ACHN (cell line): ENCODE data around the gene RAB3GAP2.
A peak's percentile ranks its signal among the peaks of the same experiment; 100 is the strongest.
"Not testable (repeated sequence)": the region's sequence is repeated elsewhere in the genome, so short reads cannot be mapped to it uniquely, and the experiment has no call there.

Experiments
- DNase-seq: peaks from one replicate; pipeline ENCODE4 v3.0.0-alpha.2; 2015
- in situ Hi-C: cut with HindIII; loops from 2 replicates; pipeline ENCODE4 v1.10.0; 2017; ENCODE audit warnings: low sequenced_read_pairs, low pct_ligation_motif_present, low pct_unique_long_range_greater_than_20kb

The RAB3GAP2 gene

DNA sequence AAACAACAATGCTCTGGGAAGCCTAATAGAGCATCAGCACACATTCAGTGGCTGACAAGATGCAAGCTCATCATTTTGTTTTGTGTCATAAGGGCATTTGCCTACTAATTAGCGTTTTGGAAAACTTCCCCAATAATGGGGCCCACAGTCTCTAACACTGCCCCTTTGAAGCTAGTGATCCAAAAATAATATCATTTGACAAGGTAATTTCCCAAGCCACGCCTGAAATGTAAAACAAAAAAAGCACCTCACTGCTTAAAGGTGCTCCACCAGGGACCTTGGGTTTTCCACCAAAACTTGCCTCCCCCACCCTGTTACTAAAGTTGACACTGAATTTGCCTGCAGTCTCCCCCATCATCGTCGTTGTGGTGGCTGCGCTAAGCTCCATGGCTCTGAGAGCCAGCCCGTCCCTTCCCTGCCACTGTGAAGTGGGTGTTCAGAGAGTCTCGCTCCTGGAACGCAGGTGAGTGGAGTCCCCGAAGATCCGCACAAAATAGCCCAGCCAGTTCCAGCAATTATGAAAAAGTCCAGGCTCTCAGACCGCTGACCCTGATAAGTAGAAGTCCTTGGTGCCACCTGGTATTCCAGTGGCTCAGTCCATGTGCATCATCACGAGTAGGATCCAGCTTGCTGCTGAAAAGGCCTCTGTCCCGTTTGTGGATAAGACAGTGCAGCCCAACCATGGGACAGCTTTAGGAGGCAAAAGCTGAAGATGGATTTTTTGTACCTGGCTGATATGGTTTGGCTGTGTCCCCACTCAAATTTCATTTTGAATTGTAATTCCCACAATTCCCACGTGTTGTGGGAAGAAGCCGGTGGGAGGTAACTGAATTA lies 52.2 kb downstream of the RAB3GAP2 start:
- in situ Hi-C loops = no loop called here
- no peak for DNase-seq

DNA sequence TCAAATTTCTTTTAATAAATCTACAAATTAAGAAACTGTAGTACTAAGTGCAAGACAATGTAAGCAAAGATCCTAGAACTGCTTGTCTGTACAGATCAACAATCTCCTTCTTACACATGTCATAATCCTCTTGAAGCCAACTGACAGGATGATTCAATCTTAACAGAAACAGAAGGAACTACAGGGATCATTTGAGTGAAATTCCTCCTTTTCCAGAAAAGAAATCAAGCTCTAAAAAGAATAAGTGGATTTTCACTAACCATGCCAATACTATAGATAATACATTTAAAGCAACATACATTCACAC lies 53.2 kb downstream of the RAB3GAP2 start:
- DNase-seq = no peak
- in situ Hi-C loops = no loop called here

DNA sequence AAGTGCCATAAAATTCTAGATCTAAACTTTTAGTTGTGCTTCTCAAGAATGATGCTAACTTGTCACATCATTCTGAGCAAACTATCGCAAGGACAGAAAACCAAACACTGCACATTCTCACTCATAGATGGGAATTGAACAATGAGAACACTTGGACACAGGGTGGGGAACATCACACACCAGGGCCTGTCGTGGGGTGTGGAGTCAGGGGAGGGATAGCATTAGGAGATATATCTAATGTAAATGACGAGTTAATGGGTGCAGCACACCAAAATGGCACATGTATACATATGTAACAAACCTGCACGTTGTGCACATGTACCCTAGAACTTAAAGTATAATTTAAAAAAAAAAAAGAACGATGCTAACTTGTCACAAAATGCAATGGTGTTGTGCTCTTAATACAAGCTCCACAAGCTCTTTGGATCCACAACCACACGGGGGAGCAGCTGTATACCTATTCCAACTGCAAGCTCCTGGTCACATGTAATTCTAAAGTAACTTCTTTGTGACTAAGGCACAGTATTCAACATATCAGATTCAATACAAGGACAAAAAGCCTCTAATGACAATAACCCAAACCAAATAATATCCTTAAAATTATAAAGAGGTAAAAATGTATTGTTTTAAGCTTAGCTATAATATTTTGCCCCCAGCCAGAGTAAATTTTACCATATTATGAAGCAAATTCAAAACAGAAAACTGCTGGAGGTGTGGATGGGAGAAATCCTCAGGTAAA lies 53.7 kb downstream of the RAB3GAP2 start:
- in situ Hi-C loops = not testable (repeated sequence)
- DNase-seq = peak; percentile 75

GRCh38 chr1:220217383-220217988 lies 54.8 kb downstream of the RAB3GAP2 start:
- in situ Hi-C loops = no loop called here
- DNase-seq = peak; percentile 37

- in situ Hi-C loops = no loop called here
- no peak for DNase-seq
These were observed 58.8 kb downstream of the RAB3GAP2 start for GRCh38 chr1:220213382-220213983.

DNA sequence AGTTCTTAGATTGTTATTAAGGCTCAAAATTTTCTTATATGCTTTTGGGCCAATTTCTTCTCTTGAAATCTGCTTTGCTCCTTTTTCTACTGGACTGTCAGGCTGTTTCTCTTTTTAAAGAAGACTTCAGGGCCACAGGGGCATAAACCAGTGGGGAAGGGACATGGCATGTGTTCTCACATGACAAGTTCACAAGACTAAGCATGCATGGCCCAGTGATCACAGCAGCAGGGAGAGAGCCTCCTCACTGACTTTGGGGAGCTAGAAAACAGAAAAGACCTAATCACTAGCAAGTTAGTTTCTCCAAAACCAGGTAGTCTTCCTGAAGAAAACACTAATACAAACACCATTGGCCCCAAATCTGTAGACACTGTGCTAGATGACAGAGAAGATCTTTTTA lies 64.8 kb downstream of the RAB3GAP2 start:
- DNase-seq = no peak
- in situ Hi-C loops = no loop called here

DNA sequence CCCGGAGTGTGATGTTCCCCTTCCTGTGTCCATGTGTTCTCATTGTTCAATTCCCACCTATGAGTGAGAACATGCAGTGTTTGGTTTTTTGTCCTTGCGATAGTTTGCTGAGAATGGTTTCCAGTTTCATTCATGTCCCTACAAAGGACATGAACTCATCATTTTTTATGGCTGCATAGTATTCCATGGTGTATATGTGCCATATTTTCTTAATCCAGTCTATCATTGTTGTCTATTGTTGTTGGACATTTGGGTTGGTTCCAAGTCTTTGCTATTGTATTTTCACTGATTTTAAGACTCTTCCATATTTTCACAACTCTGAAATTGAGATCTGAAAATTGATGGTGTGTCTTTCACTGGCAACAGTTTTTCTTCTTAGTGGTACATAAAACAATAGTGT lies 67.5 kb downstream of the RAB3GAP2 start:
- in situ Hi-C loops, DNase-seq: not testable (repeated sequence)

DNA sequence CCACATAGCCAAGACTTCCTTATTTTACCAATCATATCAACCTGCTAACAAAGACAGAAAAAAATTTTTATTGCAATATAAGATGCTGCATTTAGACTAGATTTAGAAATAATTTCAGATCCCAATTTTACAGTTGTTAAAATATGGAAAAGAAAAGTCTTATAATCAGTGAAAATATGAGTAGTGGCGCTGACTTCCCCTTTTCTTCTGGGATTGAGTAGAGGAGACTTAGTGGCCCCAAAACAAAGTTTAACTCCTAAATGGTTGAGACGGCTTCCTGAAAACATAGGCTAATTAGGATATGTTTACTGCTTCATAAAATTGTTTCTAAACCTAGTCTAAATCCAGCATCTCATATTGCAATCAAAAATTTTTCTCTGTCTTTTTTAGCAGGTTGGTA lies 68.4 kb downstream of the RAB3GAP2 start:
- in situ Hi-C loops = no loop called here
- DNase-seq = no peak

DNA sequence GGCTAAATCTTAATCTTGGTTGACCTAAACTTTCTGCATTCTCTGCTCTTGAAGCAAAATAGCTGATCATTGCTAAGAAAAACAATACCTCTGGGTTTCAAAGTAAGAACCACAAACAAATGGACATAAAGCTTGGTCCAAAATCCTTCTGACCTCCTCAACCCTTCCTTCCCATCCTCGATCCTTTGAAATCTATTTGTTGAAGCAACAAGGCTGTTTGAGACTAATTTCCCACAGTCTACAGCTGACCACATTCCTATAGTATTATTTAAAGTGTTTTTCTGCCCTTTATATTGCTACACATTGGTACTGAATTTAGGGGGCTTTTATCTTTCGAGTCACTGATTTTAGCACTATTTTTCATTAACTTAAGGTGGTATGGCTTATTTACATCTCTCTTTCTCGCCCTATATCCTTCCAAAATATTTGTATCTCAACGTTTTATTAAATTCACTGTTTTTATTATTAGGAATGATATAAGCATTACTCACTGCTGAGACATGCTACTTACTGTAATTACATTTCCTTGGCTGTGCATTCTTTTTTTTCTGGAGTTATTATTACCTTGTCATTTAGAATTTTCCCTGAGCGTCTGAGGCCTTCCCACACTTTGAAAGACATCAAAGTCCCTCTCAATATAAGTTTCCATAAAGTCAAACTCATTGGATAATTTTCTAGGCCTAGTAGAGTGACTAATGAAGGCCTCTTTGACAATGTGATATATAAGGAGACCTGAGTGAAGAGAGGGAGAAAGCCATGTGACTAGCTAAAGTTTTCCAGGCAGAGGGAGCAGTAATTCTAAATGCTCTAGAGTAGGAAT lies 73.9 kb downstream of the RAB3GAP2 start:
- in situ Hi-C loops = no loop called here
- DNase-seq = no peak

DNA sequence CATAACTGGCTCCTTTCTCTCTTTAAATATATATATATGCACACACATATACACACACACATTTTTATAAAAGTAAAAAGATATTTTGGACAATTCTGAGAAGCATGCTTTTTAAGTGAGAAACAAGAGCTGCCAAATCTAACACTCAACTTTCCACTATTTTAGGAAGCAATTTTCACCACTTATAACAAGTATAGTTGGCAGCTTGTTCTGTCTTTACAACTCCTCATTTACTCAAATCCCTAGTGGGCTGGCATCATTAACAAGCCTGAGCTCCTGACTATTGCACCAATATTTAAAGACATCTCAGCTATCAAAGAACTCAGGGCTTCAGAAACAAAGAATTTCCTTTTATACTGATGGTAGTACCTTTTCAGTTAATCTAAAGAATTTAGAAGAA lies 76.6 kb downstream of the RAB3GAP2 start:
- no peak for DNase-seq
- in situ Hi-C loops = no loop called here

DNA sequence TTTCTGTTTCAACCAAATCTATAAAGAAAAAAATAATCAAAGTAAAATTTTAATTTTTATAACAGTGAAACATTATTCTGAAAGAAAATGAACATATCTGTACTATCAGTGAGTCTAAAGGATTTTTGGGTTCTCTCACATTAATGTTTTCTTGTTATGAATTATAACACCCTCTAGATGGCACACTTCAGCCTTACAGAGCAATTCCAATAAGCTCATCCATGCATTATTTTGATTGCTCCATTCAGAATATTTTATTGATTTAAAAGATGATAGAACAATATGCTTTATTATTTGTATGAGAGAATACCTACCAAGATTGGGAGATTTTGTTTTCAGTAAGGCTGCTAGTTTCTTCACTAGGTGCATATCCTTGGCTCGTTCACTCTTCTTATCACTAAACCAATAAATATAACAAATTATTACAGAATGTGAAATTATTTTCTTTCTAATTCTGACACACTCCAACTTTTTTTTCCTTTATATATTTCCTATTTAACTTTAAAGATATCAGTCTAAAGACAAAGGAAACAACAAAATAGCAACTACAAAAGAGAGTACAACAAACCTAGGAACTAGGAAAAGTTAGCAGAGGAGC lies 82.4 kb downstream of the RAB3GAP2 start:
- peak; percentile 55 for DNase-seq
- in situ Hi-C loops = no loop called here

DNA sequence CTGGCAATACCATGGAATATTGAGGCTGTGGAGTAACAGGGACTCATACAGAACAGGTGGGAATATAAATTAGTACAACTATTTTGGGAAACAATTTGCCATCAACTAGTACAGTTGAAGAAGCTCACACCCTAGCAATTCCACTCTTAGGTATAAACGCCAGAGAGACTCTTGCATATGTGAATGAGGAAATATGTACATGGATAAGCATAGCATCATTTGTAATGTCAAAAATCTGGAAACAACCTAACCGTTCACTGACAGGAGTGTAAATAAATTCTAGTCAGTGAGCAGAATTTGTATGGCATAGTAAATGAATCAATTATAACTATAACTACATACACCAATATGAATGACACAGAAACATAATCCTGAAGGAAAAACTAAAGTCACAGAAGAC lies 83.7 kb downstream of the RAB3GAP2 start:
- in situ Hi-C loops = no loop called here
- no peak for DNase-seq

DNA sequence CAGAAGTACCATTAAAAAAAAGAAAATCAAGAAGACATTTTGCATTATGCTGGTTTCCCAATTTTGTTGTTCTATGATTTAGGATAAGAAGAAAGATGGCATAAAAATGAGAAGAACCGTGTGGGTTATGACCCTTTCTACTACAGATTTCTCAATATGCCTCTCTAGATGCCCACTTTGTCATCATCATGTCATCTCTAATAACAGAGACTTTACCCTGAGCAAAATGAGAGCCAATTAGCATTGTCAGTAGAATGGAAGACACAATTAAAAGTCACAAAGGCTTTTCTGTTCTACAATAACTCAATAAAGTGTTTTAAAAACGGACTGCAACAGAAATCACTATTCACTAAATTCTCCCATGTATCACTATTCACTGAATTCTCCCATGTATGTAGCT lies 85.5 kb downstream of the RAB3GAP2 start:
- DNase-seq = no peak
- in situ Hi-C loops = no loop called here

- DNase-seq = no peak
- in situ Hi-C loops = no loop called here
These were observed 87.7 kb downstream of the RAB3GAP2 start for GRCh38 chr1:220184506-220184905.

DNA sequence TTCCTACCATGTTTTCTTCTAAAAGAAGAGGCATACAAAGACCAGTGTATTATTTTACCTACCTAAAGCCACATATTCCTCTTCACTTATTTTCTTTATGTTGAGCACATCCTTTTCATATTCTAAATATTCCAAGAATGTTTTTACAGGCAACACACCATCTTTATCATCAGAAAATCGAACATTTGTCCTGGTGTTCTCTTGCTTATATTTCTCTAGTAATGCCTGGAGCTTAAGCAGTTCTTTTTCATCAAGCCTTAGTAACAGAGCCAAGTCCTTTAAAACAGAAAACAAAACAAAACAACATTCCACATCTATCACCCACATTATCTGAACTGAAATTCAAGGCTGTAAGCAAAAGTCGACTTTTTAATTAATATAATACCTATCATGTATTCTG lies 89.6 kb downstream of the RAB3GAP2 start:
- DNase-seq = no peak
- in situ Hi-C loops = no loop called here

DNA sequence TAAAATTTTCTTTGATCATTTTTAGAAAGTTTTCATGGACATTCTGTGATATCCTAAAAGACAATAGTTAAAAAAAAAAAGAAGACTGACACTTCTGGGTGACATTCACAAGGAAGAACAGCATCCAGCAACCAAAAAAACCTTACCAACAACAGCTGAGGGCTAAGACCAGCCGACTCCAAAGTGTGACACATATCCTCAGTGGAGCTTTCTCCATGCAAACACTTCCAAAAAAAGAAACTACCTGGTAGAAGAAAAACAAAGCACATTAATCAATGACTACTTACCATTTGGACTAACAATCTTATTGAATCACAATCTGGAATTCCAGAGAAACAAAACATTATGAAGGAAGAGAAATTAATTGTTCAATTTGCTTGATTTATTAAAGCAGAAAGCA lies 90.1 kb downstream of the RAB3GAP2 start:
- in situ Hi-C loops = no loop called here

GRCh38 chr1:220176540-220176939 lies 95.7 kb downstream of the RAB3GAP2 start:
- DNase-seq = no peak
- in situ Hi-C loops = no loop called here

More for the DNA sequence above, 90.1 kb downstream of the RAB3GAP2 start:
- DNase-seq = no peak

DNA sequence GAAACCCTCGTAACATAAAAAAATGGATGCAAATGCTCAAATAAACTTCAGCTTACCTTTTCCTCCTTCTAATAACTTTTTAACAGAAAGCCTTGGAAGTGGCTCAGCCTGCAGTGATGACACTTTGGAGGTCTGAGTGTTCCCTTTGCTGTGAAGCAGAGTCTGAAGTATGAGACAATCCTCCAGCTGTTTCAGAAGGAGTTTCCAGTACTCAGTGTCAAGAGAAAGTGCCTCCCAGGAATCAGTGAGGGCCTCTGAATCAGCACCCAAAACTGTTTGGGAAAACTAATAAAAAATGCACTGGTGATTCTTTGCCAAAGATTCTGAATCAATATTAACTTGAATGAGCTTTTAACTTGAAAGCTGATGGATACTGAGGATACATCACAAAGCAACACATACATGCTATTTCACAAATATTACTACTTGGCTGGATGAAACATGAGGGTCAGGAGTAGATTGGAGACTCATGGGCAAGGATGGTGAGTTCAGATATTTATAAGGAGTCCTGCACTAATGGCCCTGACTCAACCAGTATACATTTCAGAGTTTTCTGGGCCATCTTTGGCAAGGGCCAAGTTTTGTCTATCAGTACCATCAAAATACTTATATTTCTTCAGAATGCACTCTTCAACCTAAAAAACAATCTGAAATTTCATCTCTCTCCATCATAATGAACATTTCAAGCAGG lies 101.3 kb downstream of the RAB3GAP2 start:
- in situ Hi-C loops = no loop called here
- no peak for DNase-seq
